Measurements from ENCODE around the gene S100A9. TPM values are rescaled to one million over a fixed set of nuclear protein-coding genes. Genes with fewer than 3 reads are reported as not detected.

The S100A9 gene
- total and polyA plus RNA-seq, 4 donors = 394 to 16,342 (median 659) TPM

- peaks cover 2 to 3% (median 3%) of the 10 kb centered on the region in 3 donors for H3K27me3 ChIP-seq (ENCODE audit: control insufficient read depth in 3 of 3, insufficient read depth in 3 of 3, low read length in 2 of 3)
- no peak overlapping the region for H3K4me3 ChIP-seq
- no peaks in the 10 kb centered on the region for H3K9me3 ChIP-seq (ENCODE audit: control insufficient read depth in 4 of 4, insufficient read depth in 3 of 4, low read length in 3 of 4)
- WGBS, 2 donors = 74 to 76% methylated on average over 6 of the region's 6 CpGs
- H3K36me3 ChIP-seq (ENCODE audit: control insufficient read depth in 4 of 4, insufficient read depth in 4 of 4, low read length in 4 of 4) = no peaks in the 10 kb centered on the region
- no peak for DNase-seq
- no peak overlapping the region for H3K9ac ChIP-seq (ENCODE audit: insufficient read depth in 1 of 2, low read length in 2 of 2)
- H3K27ac ChIP-seq (ENCODE audit: low read depth in 1 of 2, low read length in 1 of 2) = no peak overlapping the region
- TF ChIP-seq CTCF (IDR thresholded peaks at IDR 0.05; ENCODE audit: control extremely low read depth, extremely low read depth) = no peak
- H3K4me1 ChIP-seq (ENCODE audit: control insufficient read depth in 5 of 5, insufficient read depth in 5 of 5, low read length in 5 of 5) = no peaks in the 10 kb centered on the region
- no peak for ATAC-seq (ENCODE audit: insufficient read depth, low FRiP score)
Measured at GRCh38 chr1:153397924-153398651, 40.4 kb downstream of the S100A9 start.

- TF ChIP-seq CTCF (IDR thresholded peaks at IDR 0.05; ENCODE audit: control extremely low read depth, extremely low read depth) = no peak
- H3K4me1 ChIP-seq (ENCODE audit: control insufficient read depth in 5 of 5, insufficient read depth in 5 of 5, low read length in 5 of 5) = no peaks in the 10 kb centered on the region
- H3K36me3 ChIP-seq (ENCODE audit: control insufficient read depth in 4 of 4, insufficient read depth in 4 of 4, low read length in 4 of 4) = no peaks in the 10 kb centered on the region
- no peak overlapping the region for H3K4me3 ChIP-seq
- no peak for DNase-seq
- no peak for ATAC-seq (ENCODE audit: insufficient read depth, low FRiP score)
- H3K9me3 ChIP-seq (ENCODE audit: control insufficient read depth in 4 of 4, insufficient read depth in 3 of 4, low read length in 3 of 4) = no peaks in the 10 kb centered on the region
- no peak overlapping the region for H3K27ac ChIP-seq (ENCODE audit: low read depth in 1 of 2, low read length in 1 of 2)
- no peak overlapping the region for H3K9ac ChIP-seq (ENCODE audit: insufficient read depth in 1 of 2, low read length in 2 of 2)
- WGBS, 2 donors = 84 to 89% methylated on average over 7 of the region's 7 CpGs
- H3K27me3 ChIP-seq (ENCODE audit: control insufficient read depth in 3 of 3, insufficient read depth in 3 of 3, low read length in 2 of 3) = peaks cover 0 to 2% (median 2%) of the 10 kb centered on the region in 3 donors
Measured at GRCh38 chr1:153399401-153400055, 41.9 kb downstream of the S100A9 start.

- H3K27ac ChIP-seq (ENCODE audit: low read depth in 1 of 2, low read length in 1 of 2) = no peak overlapping the region
- H3K27me3 ChIP-seq (ENCODE audit: control insufficient read depth in 3 of 3, insufficient read depth in 3 of 3, low read length in 2 of 3) = peaks cover 0 to 2% (median 2%) of the 10 kb centered on the region in 3 donors
- ATAC-seq (ENCODE audit: insufficient read depth, low FRiP score) (no peak), DNase-seq (no peak)
- no peaks in the 10 kb centered on the region for H3K36me3 ChIP-seq (ENCODE audit: control insufficient read depth in 4 of 4, insufficient read depth in 4 of 4, low read length in 4 of 4)
- no peak overlapping the region for H3K9ac ChIP-seq (ENCODE audit: insufficient read depth in 1 of 2, low read length in 2 of 2)
- 66 to 75% methylated on average over 5 of the region's 5 CpGs for WGBS, 2 donors
- H3K4me3 ChIP-seq = no peak overlapping the region
- H3K9me3 ChIP-seq (ENCODE audit: control insufficient read depth in 4 of 4, insufficient read depth in 3 of 4, low read length in 3 of 4) = no peaks in the 10 kb centered on the region
- H3K4me1 ChIP-seq (ENCODE audit: control insufficient read depth in 5 of 5, insufficient read depth in 5 of 5, low read length in 5 of 5) = no peaks in the 10 kb centered on the region
- TF ChIP-seq CTCF (IDR thresholded peaks at IDR 0.05; ENCODE audit: control extremely low read depth, extremely low read depth) = no peak
Measured at GRCh38 chr1:153400244-153400643, 42.6 kb downstream of the S100A9 start.
